ENCODE measurements around the gene ASGR2. TPM values are rescaled to one million over a fixed set of nuclear protein-coding genes. Genes with fewer than 3 reads are reported as not detected.
"Not testable (repeated sequence)": the region's sequence is repeated elsewhere in the genome, so short reads cannot be mapped to it uniquely, and the experiment has no call there.

ASGR2 gene
- total RNA-seq (2022) (not detected in 2 replicates), Bru-seq, nascent RNA (not detected), BruChase-seq, experiment 1, labeled RNA remaining after a 6-hour chase (not detected), BruChase-seq, experiment 2, labeled RNA remaining after a 2-hour chase (not detected)
- long read RNA-seq, result 0 reads

- H3K4me3 Mint-ChIP-seq (ENCODE audit: low read depth, unreplicated experiment), result no peak within 1 kb of the TSS
- no peaks in the 10 kb centered on the region for H3K9me3 Mint-ChIP-seq (ENCODE audit: low read depth, unreplicated experiment)
- no peaks in the 10 kb centered on the region for H3K27me3 Mint-ChIP-seq (ENCODE audit: unreplicated experiment)
- no peaks in the 10 kb centered on the region for H3K36me3 Mint-ChIP-seq (ENCODE audit: insufficient read depth, unreplicated experiment)
- no TSS peak for BruUV-seq (replicated peaks)
- intact Hi-C loops (cut with micrococcal nuclease; ENCODE audit: unreplicated experiment), result no loop called here
- H3K4me1 Mint-ChIP-seq (ENCODE audit: low read depth, unreplicated experiment), result no peaks in the 10 kb centered on the region
- DNase-seq, result no peak
- TF ChIP-seq CTCF (IDR thresholded peaks at IDR 0.05; ENCODE audit: unreplicated experiment), result no peak
- H3K27ac Mint-ChIP-seq (ENCODE audit: unreplicated experiment), result no peak within 1 kb of the TSS
- CTCF ChIA-PET, result no interaction called here
Observed at GRCh38 chr17:7114241-7114874, at the start of gene ASGR2. TSS of gene ASGR2 (minus strand) at chr17:7114822. CDS start at chr17:7114240, 582 bp downstream.

- BruUV-seq (replicated peaks); CTCF ChIA-PET; H3K4me3 Mint-ChIP-seq (ENCODE audit: low read depth, unreplicated experiment); intact Hi-C loops (cut with micrococcal nuclease; ENCODE audit: unreplicated experiment); H3K9me3 Mint-ChIP-seq (ENCODE audit: low read depth, unreplicated experiment); H3K27ac Mint-ChIP-seq (ENCODE audit: unreplicated experiment); H3K36me3 Mint-ChIP-seq (ENCODE audit: insufficient read depth, unreplicated experiment); H3K27me3 Mint-ChIP-seq (ENCODE audit: unreplicated experiment); DNase-seq: not testable (repeated sequence)
- H3K4me1 Mint-ChIP-seq (ENCODE audit: low read depth, unreplicated experiment), result peaks cover 11% of the 10 kb centered on the region
Observed at GRCh38 chr17:7159571-7159970, 44.9 kb upstream of the ASGR2 start.

- H3K4me3 Mint-ChIP-seq (ENCODE audit: low read depth, unreplicated experiment); BruUV-seq (replicated peaks); DNase-seq; H3K9me3 Mint-ChIP-seq (ENCODE audit: low read depth, unreplicated experiment); H3K27ac Mint-ChIP-seq (ENCODE audit: unreplicated experiment); intact Hi-C loops (cut with micrococcal nuclease; ENCODE audit: unreplicated experiment); H3K4me1 Mint-ChIP-seq (ENCODE audit: low read depth, unreplicated experiment); H3K27me3 Mint-ChIP-seq (ENCODE audit: unreplicated experiment); H3K36me3 Mint-ChIP-seq (ENCODE audit: insufficient read depth, unreplicated experiment): not testable (repeated sequence)
- CTCF ChIA-PET, result interaction anchor here (1.4 kb wide), 1 partner anchor 21 kb away, joined by 3 read pairs; no protein-coding TSS in a partner anchor
Observed at GRCh38 chr17:7158424-7158823, 43.8 kb upstream of the ASGR2 start.

GRCh38 chr17:7156342-7156940 is 41.8 kb upstream of the ASGR2 start:
- no TSS peak for BruUV-seq (replicated peaks)
- Mint-ChIP-seq H3K27me3 (ENCODE audit: unreplicated experiment) (no peaks in the 10 kb centered on the region), H3K4me3 (ENCODE audit: low read depth, unreplicated experiment) (no peak overlapping the region), H3K4me1 (ENCODE audit: low read depth, unreplicated experiment) (peaks cover 10% of the 10 kb centered on the region), H3K36me3 (ENCODE audit: insufficient read depth, unreplicated experiment) (no peaks in the 10 kb centered on the region), H3K27ac (ENCODE audit: unreplicated experiment) (no peak overlapping the region), H3K9me3 (ENCODE audit: low read depth, unreplicated experiment) (no peaks in the 10 kb centered on the region)
- DNase-seq, result peak; percentile 45
- TF ChIP-seq CTCF (IDR thresholded peaks at IDR 0.05; ENCODE audit: unreplicated experiment), result no peak
- CTCF ChIA-PET, result no interaction called here
- intact Hi-C loops (cut with micrococcal nuclease; ENCODE audit: unreplicated experiment), result no loop called here

- Mint-ChIP-seq H3K27ac (ENCODE audit: unreplicated experiment) (no peak overlapping the region), H3K36me3 (ENCODE audit: insufficient read depth, unreplicated experiment) (peaks cover 4% of the 10 kb centered on the region), H3K27me3 (ENCODE audit: unreplicated experiment) (no peaks in the 10 kb centered on the region), H3K9me3 (ENCODE audit: low read depth, unreplicated experiment) (no peaks in the 10 kb centered on the region), H3K4me3 (ENCODE audit: low read depth, unreplicated experiment) (no peak overlapping the region), H3K4me1 (ENCODE audit: low read depth, unreplicated experiment) (no peaks in the 10 kb centered on the region)
- BruUV-seq (replicated peaks), result no TSS peak
- CTCF ChIA-PET, result interaction anchor here (0.7 to 1.2 kb wide), 2 partner anchors 89 to 112 kb away, joined by 3 read pairs; partner anchors contain the start of gene SLC16A13
- no peak for TF ChIP-seq CTCF (IDR thresholded peaks at IDR 0.05; ENCODE audit: unreplicated experiment)
- no peak for DNase-seq
- intact Hi-C loops (cut with micrococcal nuclease; ENCODE audit: unreplicated experiment), result no loop called here
Observed at GRCh38 chr17:7147772-7148171, 33.1 kb upstream of the ASGR2 start.

Measured in Calu3 (cell line).